Smooth muscle cell (in vitro differentiated cells): Measurements from ENCODE around the gene MIXL1. TPM values are rescaled to one million over a fixed set of nuclear protein-coding genes. Genes with fewer than 3 reads are reported as not detected.

Experiments
- DNase-seq: peaks from one replicate; lab custom pipeline; 2025; ENCODE audit not compliant: unreplicated experiment; lab: John Stamatoyannopoulos, UW
- H2AFZ ChIP-seq: fragments of 200-600 bp; sonication (generic); 2 replicates; pipeline ENCODE4 v1.6.0; 2016; ENCODE audit warnings: antibody characterized with exemption, low read depth, mild to moderate bottlenecking
- H3F3A ChIP-seq: fragments of 200-600 bp; sonication (generic); 2 replicates; pipeline ENCODE4 v1.6.0; 2017; ENCODE audit warnings: antibody characterized with exemption, low read depth
- H3K27ac ChIP-seq: fragments of 200-600 bp; sonication (generic); 2 replicates; pipeline ENCODE4 v1.5.1; 2016; ENCODE audit warnings: low read depth, mild to moderate bottlenecking
- H3K27me3 ChIP-seq: fragments of 200-600 bp; sonication (generic); 2 replicates; pipeline ENCODE4 v1.6.1; 2016; ENCODE audit warnings: low read depth, mild to moderate bottlenecking
- H3K36me3 ChIP-seq: fragments of 200-600 bp; sonication (generic); 2 replicates; pipeline ENCODE4 v1.5.1; 2016; ENCODE audit warnings: low read depth
- H3K4me1 ChIP-seq: fragments of 200-600 bp; sonication (generic); 2 replicates; pipeline ENCODE4 v1.5.1; 2016; ENCODE audit warnings: low read depth
- H3K4me2 ChIP-seq: fragments of 200-600 bp; sonication (generic); 2 replicates; pipeline ENCODE4 v1.6.0; 2016; ENCODE audit warnings: mild to moderate bottlenecking
- H3K4me3 ChIP-seq: fragments of 200-600 bp; sonication (generic); 2 replicates; pipeline ENCODE4 v1.5.1; 2016; ENCODE audit warnings: mild to moderate bottlenecking
- H3K79me2 ChIP-seq: fragments of 200-600 bp; sonication (generic); 2 replicates; pipeline ENCODE4 v1.6.0; 2016; ENCODE audit warnings: low read depth, mild to moderate bottlenecking
- H3K9ac ChIP-seq: fragments of 200-600 bp; sonication (generic); 2 replicates; pipeline ENCODE4 v1.6.0; 2016; ENCODE audit warnings: low read depth
- H3K9me3 ChIP-seq: fragments of 200-600 bp; sonication (generic); replicated peaks from 2 replicates; pipeline ENCODE4 v1.5.1; 2016; ENCODE audit warnings: low read depth
- H4K20me1 ChIP-seq: fragments of 200-600 bp; sonication (generic); 2 replicates; pipeline ENCODE4 v1.6.0; 2016; ENCODE audit warnings: low read depth
- CTCF ChIP-seq: fragments of 200-600 bp; sonication (generic); IDR thresholded peaks from 2 replicates; pipeline ENCODE4 v1.5.1; 2017; ENCODE audit warnings: borderline replicate concordance, mild to moderate bottlenecking, antibody characterized with exemption; ENCODE audit not compliant: insufficient read depth, poor library complexity, severe bottlenecking
- WGBS: methylation state at CpG from one replicate; pipeline ENCODE4 v1.1.7; 2016; ENCODE audit warnings: low lambda C conversion rate; 5-methylcytosine and 5-hydroxymethylcytosine counted together
- polyA plus RNA-seq: library from polyadenylated mRNA; unstranded; fragments of >200 nt; fragmentation: Nextera tagmentation; extraction: Ambion mirVana; gene quantifications from 2 replicates; pipeline ENCODE4 v1.2.1, GENCODE V29; 2016
- total RNA-seq: library from RNA; depleted of rRNA; stranded (reverse); fragments of >200 nt; gene quantifications from 2 replicates; pipeline ENCODE4 v1.2.3, GENCODE V29; 2014

The MIXL1 gene
- total and polyA plus RNA-seq, 2 experiments from 2014 or later = 0.04 to 0.27 TPM

- DNase-seq = no peak
- H3K9me3 ChIP-seq = no peaks in the 10 kb centered on the region
- no peaks in the 10 kb centered on the region for H3K79me2 ChIP-seq
- no peaks in the 10 kb centered on the region for H3K36me3 ChIP-seq
- no peaks in the 10 kb centered on the region for H3F3A ChIP-seq
- H3K4me2 ChIP-seq = no peak overlapping the region
- H3K4me1 ChIP-seq = no peaks in the 10 kb centered on the region
- no peaks in the 10 kb centered on the region for H3K27me3 ChIP-seq
- no peak for TF ChIP-seq CTCF
- no peaks in the 10 kb centered on the region for H4K20me1 ChIP-seq
- H3K4me3 ChIP-seq = no peak overlapping the region
- no peak overlapping the region for H2AFZ ChIP-seq
- H3K9ac ChIP-seq = no peak overlapping the region
- WGBS = 94% methylated on average over 3 of the region's 3 CpGs
- no peak overlapping the region for H3K27ac ChIP-seq
These were observed 10.3 kb downstream of the MIXL1 start for GRCh38 chr1:226233806-226234205.

GRCh38 chr1:226236826-226237225 is 13.4 kb downstream of the MIXL1 start:
- H4K20me1 ChIP-seq = no peaks in the 10 kb centered on the region
- no peak overlapping the region for H3K27ac ChIP-seq
- 87% methylated on average over 1 of the region's 1 CpG for WGBS
- H3K79me2 ChIP-seq = no peaks in the 10 kb centered on the region
- no peaks in the 10 kb centered on the region for H3K27me3 ChIP-seq
- H2AFZ ChIP-seq = no peak overlapping the region
- no peak for DNase-seq
- H3K36me3 ChIP-seq = no peaks in the 10 kb centered on the region
- no peaks in the 10 kb centered on the region for H3K9me3 ChIP-seq
- H3K4me2 ChIP-seq = no peak overlapping the region
- TF ChIP-seq CTCF = no peak
- H3K4me3 ChIP-seq = no peak overlapping the region
- no peaks in the 10 kb centered on the region for H3K4me1 ChIP-seq
- H3F3A ChIP-seq = no peaks in the 10 kb centered on the region
- H3K9ac ChIP-seq = no peak overlapping the region

- no peaks in the 10 kb centered on the region for H4K20me1 ChIP-seq
- no peak for DNase-seq
- H3K4me1 ChIP-seq = no peaks in the 10 kb centered on the region
- no peaks in the 10 kb centered on the region for H3K36me3 ChIP-seq
- no peak overlapping the region for H3K27ac ChIP-seq
- H3K4me2 ChIP-seq = no peak overlapping the region
- no peak overlapping the region for H3K4me3 ChIP-seq
- no peak overlapping the region for H3K9ac ChIP-seq
- H3K79me2 ChIP-seq = no peaks in the 10 kb centered on the region
- no peaks in the 10 kb centered on the region for H3F3A ChIP-seq
- no peak overlapping the region for H2AFZ ChIP-seq
- WGBS = 95% methylated on average over 3 of the region's 3 CpGs
- no peaks in the 10 kb centered on the region for H3K9me3 ChIP-seq
- TF ChIP-seq CTCF = no peak
- no peaks in the 10 kb centered on the region for H3K27me3 ChIP-seq
These were observed 16.0 kb downstream of the MIXL1 start for GRCh38 chr1:226239421-226239820.

GRCh38 chr1:226248091-226248490 is 24.6 kb downstream of the MIXL1 start:
- Histone ChIP-seq H3K27ac (no peak overlapping the region), H3K79me2 (no peaks in the 10 kb centered on the region), H2AFZ (no peak overlapping the region), H3K4me3 (no peak overlapping the region), H3K27me3 (no peaks in the 10 kb centered on the region), H3K36me3 (no peaks in the 10 kb centered on the region), H3K9ac (no peak overlapping the region), H3K4me1 (no peaks in the 10 kb centered on the region), H4K20me1 (no peaks in the 10 kb centered on the region), H3F3A (no peaks in the 10 kb centered on the region), H3K4me2 (no peak overlapping the region), H3K9me3 (no peaks in the 10 kb centered on the region)
- 78% methylated on average over 2 of the region's 2 CpGs for WGBS
- TF ChIP-seq CTCF = no peak
- no peak for DNase-seq
